GM12878 (cell line): ENCODE data around the gene CACNG5. TPM values are rescaled to one million over a fixed set of nuclear protein-coding genes. Genes with fewer than 3 reads are reported as not detected.
"Not testable (repeated sequence)": the region's sequence is repeated elsewhere in the genome, so short reads cannot be mapped to it uniquely, and the experiment has no call there.

Experiments used
- ATAC-seq: fragments of 200-7000 bp; cut with Tn5 transposase; 3 replicates; pipeline ENCODE4 v1.9.1; 2020; ENCODE audit warnings: mild to moderate bottlenecking, moderate library complexity
- BruUV-seq: library from RNA; stranded (reverse); fragments of 400-500 nt; replicated peaks from 2 replicates; lab custom pipeline; 2021; lab: Mats Ljungman, UMichigan
- CTCF ChIA-PET: fragments of 300-600 bp; sonication (Branson Sonifier 250); formaldehyde crosslinking; extraction: SDS; loops from one replicate; lab custom pipeline; 2021; ENCODE audit warnings: inconsistent platforms; lab: Yijun Ruan, JAX
- POLR2A ChIA-PET: fragments of 350-600 bp; formaldehyde crosslinking; extraction: SDS; loops from one replicate; lab custom pipeline; 2021; ENCODE audit warnings: inconsistent platforms; lab: Charles Lee
- RAD21 ChIA-PET: fragments of 300-600 bp; sonication (Branson Sonifier 250); formaldehyde crosslinking; loops from one replicate; lab custom pipeline; 2023; ENCODE audit warnings: antibody characterized with exemption; ENCODE audit not compliant: unreplicated experiment; lab: Charles Lee
- SMC1A ChIA-PET: fragments of 300-600 bp; sonication (Branson Sonifier 250); formaldehyde crosslinking; loops from one replicate; lab custom pipeline; 2023; ENCODE audit not compliant: unreplicated experiment, uncharacterized antibody; lab: Charles Lee
- DNase-seq: peaks from one replicate; pipeline ENCODE4 v3.0.0-alpha.2; 2011; ENCODE audit warnings: low read depth, low spot score
- FAIRE-seq: peaks from 3 replicates; lab custom pipeline; 2011; peaks lifted over from hg19 to GRCh38; lab: Jason Lieb, UNC
- H2AFZ ChIP-seq: 2 replicates; pipeline ENCODE4 v1.6.0; 2011; ENCODE audit warnings: low read depth, low read length, control low read depth; ENCODE audit not compliant: control insufficient read depth
- H3K27ac ChIP-seq: 2 replicates; pipeline ENCODE4 v1.5.1; 2011; ENCODE audit warnings: control low read depth; ENCODE audit not compliant: control insufficient read depth, insufficient read depth
- H3K27me3 ChIP-seq, 2 experiments: replicated peaks in 1 of 2; 2 replicates each; pipeline versions ENCODE4 v1.6.0 to v1.6.1; 2011; ENCODE audit warnings: low read length in 1 of 2; ENCODE audit not compliant: control insufficient read depth in 2 of 2, insufficient read depth in 2 of 2
- H3K36me3 ChIP-seq, 2 experiments: 2 replicates each; pipeline ENCODE4 v1.5.1; 2011; ENCODE audit warnings: low read length in 1 of 2; ENCODE audit not compliant: control insufficient read depth in 2 of 2, insufficient read depth in 2 of 2
- H3K4me1 ChIP-seq: 2 replicates; pipeline ENCODE4 v1.6.1; 2011; ENCODE audit warnings: mild to moderate bottlenecking, low read length, moderate library complexity, mixed read lengths; ENCODE audit not compliant: control insufficient read depth, insufficient read depth
- H3K4me2 ChIP-seq: 2 replicates; pipeline ENCODE4 v1.6.0; 2011; ENCODE audit warnings: control low read depth; ENCODE audit not compliant: control insufficient read depth, insufficient read depth
- H3K4me3 ChIP-seq: fragments of 200-600 bp; sonication (generic); 2 replicates; pipeline ENCODE4 v1.5.1; 2016
- H3K79me2 ChIP-seq: 2 replicates; pipeline ENCODE4 v1.6.0; 2011; ENCODE audit warnings: low read length; ENCODE audit not compliant: control insufficient read depth, insufficient read depth
- H3K9ac ChIP-seq: 2 replicates; pipeline ENCODE4 v1.8.0; 2011; ENCODE audit warnings: low read length, control low read depth, mixed read lengths; ENCODE audit not compliant: control insufficient read depth, insufficient read depth
- H3K9me3 ChIP-seq: replicated peaks from 3 replicates; pipeline ENCODE4 v1.5.1; 2011; ENCODE audit warnings: mild to moderate bottlenecking, low read length; ENCODE audit not compliant: control insufficient read depth, insufficient read depth
- H4K20me1 ChIP-seq: 2 replicates; pipeline ENCODE4 v1.6.0; 2011; ENCODE audit not compliant: control insufficient read depth, insufficient read depth
- ATF2 ChIP-seq: IDR thresholded peaks from 2 replicates; pipeline ENCODE4 v1.6.1; 2012; ENCODE audit warnings: low read length, inconsistent platforms
- BCL3 ChIP-seq: IDR thresholded peaks from 2 replicates; pipeline ENCODE4 v1.6.1; 2011; ENCODE audit warnings: borderline replicate concordance, low read depth, mild to moderate bottlenecking, moderate library complexity, low read length; ENCODE audit not compliant: insufficient read depth, poor library complexity, severe bottlenecking
- IKZF1 ChIP-seq: fragments of 450-650 bp; conservative IDR thresholded peaks from 2 replicates; pipeline ENCODE4 v1.6.1; 2017; ENCODE audit warnings: antibody characterized with exemption, mild to moderate bottlenecking
- IRF4 ChIP-seq: IDR thresholded peaks from 2 replicates; pipeline ENCODE4 v1.6.1; 2011; ENCODE audit warnings: low read depth, low read length
- LARP7 ChIP-seq: fragments of 450-650 bp; IDR thresholded peaks from 2 replicates; pipeline ENCODE4 v1.6.1; 2017; ENCODE audit warnings: mild to moderate bottlenecking
- REST ChIP-seq: IDR thresholded peaks from 2 replicates; pipeline ENCODE4 v1.6.1; 2012; ENCODE audit warnings: mild to moderate bottlenecking, low read depth, low read length
- SPI1 ChIP-seq: IDR thresholded peaks from 2 replicates; pipeline ENCODE4 v1.6.1; 2011; ENCODE audit warnings: low read depth, mild to moderate bottlenecking, low read length, moderate library complexity, borderline replicate concordance; ENCODE audit not compliant: insufficient read depth
- TARDBP ChIP-seq: IDR thresholded peaks from 2 replicates; pipeline ENCODE4 v1.6.1; 2016; ENCODE audit warnings: borderline replicate concordance
- TCF12 ChIP-seq: IDR thresholded peaks from 2 replicates; pipeline ENCODE4 v1.6.1; 2011; ENCODE audit warnings: low read depth, mild to moderate bottlenecking, low read length
- TCF3 ChIP-seq: IDR thresholded peaks from 2 replicates; pipeline ENCODE4 v1.6.1; 2012; ENCODE audit warnings: low read depth, mild to moderate bottlenecking, low read length, borderline replicate concordance; ENCODE audit not compliant: insufficient read depth
- WGBS: methylation state at CpG from one replicate; pipeline ENCODE4 v1.1.6; 2016; ENCODE audit warnings: low lambda C conversion rate; ENCODE audit not compliant: insufficient replicate concordance, insufficient coverage; ENCODE audit errors: missing lambda C conversion rate; 5-methylcytosine and 5-hydroxymethylcytosine counted together
- in situ Hi-C: fragments of 300-500 bp; cut with MboI; formaldehyde crosslinking; loops from 9 replicates; pipeline ENCODE4 v1.14.3; 2018; ENCODE audit warnings: mixed read lengths
- intact Hi-C: fragments of 100-400 bp; cut with micrococcal nuclease; formaldehyde crosslinking; loops from one replicate; pipeline ENCODE4 v1.14.2; 2022; ENCODE audit not compliant: unreplicated experiment
- polyA plus RNA-seq, 11 experiments: library from polyadenylated mRNA; depleted of rRNA in 4 of 11; unstranded in 6 of 11; stranded (reverse) in 5 of 11; fragments of >200 nt; fragmentation: Nextera tagmentation in 4 of 11; fragmentation: Illumina TruSeq in 1 of 11; extraction: Ambion mirVana in 4 of 11; extraction: Trizol in 1 of 11; gene quantifications; 1 replicate in 1 of 11; 2 replicates in 10 of 11; pipeline versions ENCODE4 v1.2.1 to v1.2.3, GENCODE V29; 2011 to 2016; ENCODE audit warnings: inconsistent platforms in 2 of 11, missing spikeins in 2 of 11, low read depth in 1 of 11
- total RNA-seq, 4 experiments: library from RNA; depleted of rRNA in 3 of 4; stranded (reverse); fragments of >200 nt in 3 of 4; fragmentation: Illumina TruSeq in 1 of 4; extraction: Trizol in 1 of 4; gene quantifications; 2 replicates each; pipeline versions ENCODE4 v1.2.1 to v1.2.3, GENCODE V29; 2013 to 2021

CACNG5 gene
- total and polyA plus RNA-seq, 10 of the 15 experiments (the other 5 are each of a cell fraction or from before 2014, with no cell fraction given) = not detected

GRCh38 chr17:66903296-66903695 lies 68.4 kb downstream of the CACNG5 start:
- H3K4me2 ChIP-seq, BruUV-seq, H4K20me1 ChIP-seq, H3K9ac ChIP-seq, H3K27ac ChIP-seq, FAIRE-seq, H3K4me1 ChIP-seq, intact Hi-C loops, DNase-seq, H2AFZ ChIP-seq, H3K4me3 ChIP-seq, H3K27me3 ChIP-seq, ATAC-seq, H3K79me2 ChIP-seq, H3K9me3 ChIP-seq, POLR2A ChIA-PET, H3K36me3 ChIP-seq: not testable (repeated sequence)
- ChIA-PET SMC1A (interaction anchor here (0.7 kb wide), 1 partner anchor 181 kb away, joined by 3 read pairs; no protein-coding TSS in a partner anchor), CTCF (interaction anchor here (0.6 to 1.9 kb wide), 5 partner anchors 10 to 188 kb away, joined by 3 to 12 read pairs (median 4); no protein-coding TSS in a partner anchor), RAD21 (interaction anchor here (0.7 to 1.1 kb wide), 3 partner anchors 175 to 362 kb away, joined by 3 to 5 read pairs (median 3); no protein-coding TSS in a partner anchor)
- in situ Hi-C loops = loop anchor here (10.0 kb wide), 1 partner anchor 648 kb away; no protein-coding TSS in a partner anchor
- 5% methylated on average over 6 of the region's 6 CpGs for WGBS
- peak; percentile 68; the same call in 1 of the 2 replicates for TF ChIP-seq SPI1

GRCh38 chr17:66903781-66904180 lies 68.9 kb downstream of the CACNG5 start:
- ChIA-PET POLR2A (no interaction called here), RAD21 (interaction anchor here (1.8 kb wide), 1 partner anchor 186 kb away, joined by 5 read pairs; no protein-coding TSS in a partner anchor), SMC1A (interaction anchor here (0.7 kb wide), 1 partner anchor 181 kb away, joined by 3 read pairs; no protein-coding TSS in a partner anchor), CTCF (interaction anchor here (0.6 to 2.9 kb wide), 4 partner anchors 10 to 189 kb away, joined by 3 to 14 read pairs (median 8); no protein-coding TSS in a partner anchor)
- no peaks in the 10 kb centered on the region for H4K20me1 ChIP-seq
- in situ Hi-C loops (loop anchor here (10.0 kb wide), 1 partner anchor 649 kb away; no protein-coding TSS in a partner anchor), intact Hi-C loops (no loop called here)
- ATAC-seq (no peak), FAIRE-seq (no peak), DNase-seq (no peak)
- H3K27ac ChIP-seq = no peak overlapping the region
- no peaks in the 10 kb centered on the region for H3K9me3 ChIP-seq
- no TSS peak for BruUV-seq
- no peak overlapping the region for H3K9ac ChIP-seq
- H3K79me2 ChIP-seq = no peaks in the 10 kb centered on the region
- H2AFZ ChIP-seq = no peak overlapping the region
- no peaks in the 10 kb centered on the region for H3K36me3 ChIP-seq
- no peaks in the 10 kb centered on the region for H3K4me1 ChIP-seq
- no peaks in the 10 kb centered on the region; a peak in 1 of 4 replicates for H3K27me3 ChIP-seq
- no peak overlapping the region for H3K4me2 ChIP-seq
- 46% methylated on average over 10 of the region's 10 CpGs for WGBS
- no peak overlapping the region for H3K4me3 ChIP-seq
- TF ChIP-seq LARP7 = no peak
- TF ChIP-seq TCF3 = no peak
- no peak for TF ChIP-seq TCF12
- TF ChIP-seq TARDBP = no peak
- no peak for TF ChIP-seq IKZF1
- TF ChIP-seq BCL3 = no peak
- no peak for TF ChIP-seq REST
- TF ChIP-seq ATF2 = no peak
- TF ChIP-seq IRF4 = no peak
